ENCODE results near the gene PLA2G10. TPM values are rescaled to one million over a fixed set of nuclear protein-coding genes. Genes with fewer than 3 reads are reported as not detected.
A peak's percentile ranks its signal among the peaks of the same experiment; 100 is the strongest.
"Not testable (repeated sequence)": the region's sequence is repeated elsewhere in the genome, so short reads cannot be mapped to it uniquely, and the experiment has no call there.

The PLA2G10 gene
- total RNA-seq, 1 experiment from 2014 or later, result not detected

GRCh38 chr16:14641206-14641605 is 52.9 kb downstream of the PLA2G10 start:
- Histone ChIP-seq H3K4me2 (ENCODE audit: low read depth, low read length, poor library complexity, severe bottlenecking) (no peak overlapping the region), H3K4me1 (ENCODE audit: low read length) (no peaks in the 10 kb centered on the region), H3K9me3 (ENCODE audit: low read length) (no peaks in the 10 kb centered on the region), H3K27ac (ENCODE audit: low read length) (no peak overlapping the region), H4K20me1 (ENCODE audit: insufficient read depth, low read depth, low read length) (peaks cover 45% of the 10 kb centered on the region), H3K4me3 (ENCODE audit: low read length) (no peak overlapping the region), H2AFZ (ENCODE audit: low read length) (no peak overlapping the region), H3K36me3 (ENCODE audit: insufficient read depth, low read length) (peaks cover 23% of the 10 kb centered on the region), H3K79me2 (ENCODE audit: low read length) (peaks cover 89% of the 10 kb centered on the region), H3K27me3 (ENCODE audit: low read length) (no peaks in the 10 kb centered on the region), H3K9ac (ENCODE audit: low read length) (no peak overlapping the region), H3K9me2 (replicated peaks; ENCODE audit: insufficient read depth, low read length) (no peaks in the 10 kb centered on the region)
- no peak for DNase-seq

DNA sequence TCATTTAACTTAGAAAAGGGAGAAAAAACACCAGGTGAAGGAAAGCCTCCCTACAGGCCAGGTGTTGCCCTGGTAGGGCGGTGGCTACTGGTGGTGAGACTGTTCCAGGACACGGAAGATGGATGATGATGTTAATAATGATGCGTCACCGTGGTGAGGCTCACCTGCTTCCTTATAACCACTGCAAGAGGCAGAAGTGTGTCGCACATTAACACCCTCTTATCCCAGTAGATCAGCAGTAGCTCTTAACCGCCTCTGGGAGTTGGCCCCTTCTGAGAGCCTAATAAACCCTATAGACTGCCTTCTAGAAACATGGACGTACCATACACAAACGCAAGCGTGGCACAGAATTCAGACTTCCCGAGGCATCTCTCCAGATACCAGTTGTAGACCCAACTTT is 53.6 kb downstream of the PLA2G10 start:
- Histone ChIP-seq H3K9me3 (ENCODE audit: low read length) (no peaks in the 10 kb centered on the region), H3K9me2 (replicated peaks; ENCODE audit: insufficient read depth, low read length) (no peaks in the 10 kb centered on the region), H3K27ac (ENCODE audit: low read length) (no peak overlapping the region), H3K36me3 (ENCODE audit: insufficient read depth, low read length) (peaks cover 24% of the 10 kb centered on the region), H3K27me3 (ENCODE audit: low read length) (no peaks in the 10 kb centered on the region), H4K20me1 (ENCODE audit: insufficient read depth, low read depth, low read length) (peaks cover 49% of the 10 kb centered on the region), H3K4me2 (ENCODE audit: low read depth, low read length, poor library complexity, severe bottlenecking) (no peak overlapping the region), H3K9ac (ENCODE audit: low read length) (no peak overlapping the region), H2AFZ (ENCODE audit: low read length) (no peak overlapping the region), H3K4me1 (ENCODE audit: low read length) (no peaks in the 10 kb centered on the region), H3K4me3 (ENCODE audit: low read length) (no peak overlapping the region), H3K79me2 (ENCODE audit: low read length) (peaks cover 94% of the 10 kb centered on the region)
- DNase-seq, result no peak

DNA sequence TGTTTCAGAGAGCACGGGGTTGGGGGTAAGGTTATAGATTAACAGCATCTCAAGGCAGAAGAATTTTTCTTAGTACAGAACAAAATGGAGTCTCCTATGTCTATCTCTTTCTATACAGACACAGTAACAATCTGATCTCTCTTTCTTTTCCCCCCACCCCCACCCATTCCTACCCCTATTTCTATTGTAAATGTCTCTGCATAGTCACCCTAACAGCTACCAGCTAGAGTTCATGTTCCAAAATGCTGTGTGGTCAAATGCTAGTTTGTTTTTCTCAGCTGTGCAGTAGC is 57.2 kb downstream of the PLA2G10 start:
- H3K4me1 ChIP-seq (ENCODE audit: low read length), result peaks cover 14% of the 10 kb centered on the region
- H3K27ac ChIP-seq (ENCODE audit: low read length); H3K9me3 ChIP-seq (ENCODE audit: low read length); H3K9ac ChIP-seq (ENCODE audit: low read length); H3K27me3 ChIP-seq (ENCODE audit: low read length); H3K4me2 ChIP-seq (ENCODE audit: low read depth, low read length, poor library complexity, severe bottlenecking); H2AFZ ChIP-seq (ENCODE audit: low read length); H3K9me2 ChIP-seq (replicated peaks; ENCODE audit: insufficient read depth, low read length); H3K4me3 ChIP-seq (ENCODE audit: low read length); DNase-seq: not testable (repeated sequence)
- peaks cover 11% of the 10 kb centered on the region; the same call in 1 of the 2 replicates for H3K36me3 ChIP-seq (ENCODE audit: insufficient read depth, low read length)
- H3K79me2 ChIP-seq (ENCODE audit: low read length), result peaks cover 95% of the 10 kb centered on the region
- H4K20me1 ChIP-seq (ENCODE audit: insufficient read depth, low read depth, low read length), result peaks cover 54% of the 10 kb centered on the region

- H3K27me3 ChIP-seq (ENCODE audit: low read length); H3K9me2 ChIP-seq (replicated peaks; ENCODE audit: insufficient read depth, low read length); H3K9me3 ChIP-seq (ENCODE audit: low read length); H3K4me3 ChIP-seq (ENCODE audit: low read length); H3K4me2 ChIP-seq (ENCODE audit: low read depth, low read length, poor library complexity, severe bottlenecking); H3K27ac ChIP-seq (ENCODE audit: low read length); H2AFZ ChIP-seq (ENCODE audit: low read length); DNase-seq; H3K9ac ChIP-seq (ENCODE audit: low read length): not testable (repeated sequence)
- Histone ChIP-seq H4K20me1 (ENCODE audit: insufficient read depth, low read depth, low read length) (peaks cover 50% of the 10 kb centered on the region), H3K36me3 (ENCODE audit: insufficient read depth, low read length) (peaks cover 11% of the 10 kb centered on the region; the same call in 1 of the 2 replicates), H3K4me1 (ENCODE audit: low read length) (peaks cover 17% of the 10 kb centered on the region), H3K79me2 (ENCODE audit: low read length) (peaks cover 93% of the 10 kb centered on the region)
Observed at GRCh38 chr16:14636179-14636950, 57.7 kb downstream of the PLA2G10 start.

GRCh38 chr16:14635395-14636165 is 58.5 kb downstream of the PLA2G10 start:
- Histone ChIP-seq H3K36me3 (ENCODE audit: insufficient read depth, low read length) (peaks cover 11% of the 10 kb centered on the region; the same call in 1 of the 2 replicates), H3K27me3 (ENCODE audit: low read length) (no peaks in the 10 kb centered on the region), H3K4me1 (ENCODE audit: low read length) (peaks cover 19% of the 10 kb centered on the region), H3K4me2 (ENCODE audit: low read depth, low read length, poor library complexity, severe bottlenecking) (no peak overlapping the region), H4K20me1 (ENCODE audit: insufficient read depth, low read depth, low read length) (peaks cover 44% of the 10 kb centered on the region), H3K9me3 (ENCODE audit: low read length) (no peaks in the 10 kb centered on the region), H3K4me3 (ENCODE audit: low read length) (no peak overlapping the region), H3K27ac (ENCODE audit: low read length) (no peak overlapping the region), H3K79me2 (ENCODE audit: low read length) (peaks cover 85% of the 10 kb centered on the region), H3K9me2 (replicated peaks; ENCODE audit: insufficient read depth, low read length) (no peaks in the 10 kb centered on the region), H2AFZ (ENCODE audit: low read length) (no peak overlapping the region), H3K9ac (ENCODE audit: low read length) (no peak overlapping the region)
- DNase-seq, result no peak

- H3K9me2 ChIP-seq (replicated peaks; ENCODE audit: insufficient read depth, low read length), result no peaks in the 10 kb centered on the region
- no peak overlapping the region for H2AFZ ChIP-seq (ENCODE audit: low read length)
- H3K27me3 ChIP-seq (ENCODE audit: low read length), result no peaks in the 10 kb centered on the region
- H3K79me2 ChIP-seq (ENCODE audit: low read length), result peaks cover 79% of the 10 kb centered on the region
- H3K4me1 ChIP-seq (ENCODE audit: low read length), result peaks cover 22% of the 10 kb centered on the region
- peak overlapping the region; percentile 86 for H3K4me3 ChIP-seq (ENCODE audit: low read length)
- H3K4me2 ChIP-seq (ENCODE audit: low read depth, low read length, poor library complexity, severe bottlenecking), result peak overlapping the region; percentile 84
- peak overlapping the region; percentile 97 for H3K9ac ChIP-seq (ENCODE audit: low read length)
- no peaks in the 10 kb centered on the region for H3K9me3 ChIP-seq (ENCODE audit: low read length)
- H4K20me1 ChIP-seq (ENCODE audit: insufficient read depth, low read depth, low read length), result peaks cover 40% of the 10 kb centered on the region
- DNase-seq, result no peak
- no peak overlapping the region for H3K27ac ChIP-seq (ENCODE audit: low read length)
- peaks cover 11% of the 10 kb centered on the region; the same call in 1 of the 2 replicates for H3K36me3 ChIP-seq (ENCODE audit: insufficient read depth, low read length)
Observed at GRCh38 chr16:14634389-14634725, 59.8 kb downstream of the PLA2G10 start.

DNA sequence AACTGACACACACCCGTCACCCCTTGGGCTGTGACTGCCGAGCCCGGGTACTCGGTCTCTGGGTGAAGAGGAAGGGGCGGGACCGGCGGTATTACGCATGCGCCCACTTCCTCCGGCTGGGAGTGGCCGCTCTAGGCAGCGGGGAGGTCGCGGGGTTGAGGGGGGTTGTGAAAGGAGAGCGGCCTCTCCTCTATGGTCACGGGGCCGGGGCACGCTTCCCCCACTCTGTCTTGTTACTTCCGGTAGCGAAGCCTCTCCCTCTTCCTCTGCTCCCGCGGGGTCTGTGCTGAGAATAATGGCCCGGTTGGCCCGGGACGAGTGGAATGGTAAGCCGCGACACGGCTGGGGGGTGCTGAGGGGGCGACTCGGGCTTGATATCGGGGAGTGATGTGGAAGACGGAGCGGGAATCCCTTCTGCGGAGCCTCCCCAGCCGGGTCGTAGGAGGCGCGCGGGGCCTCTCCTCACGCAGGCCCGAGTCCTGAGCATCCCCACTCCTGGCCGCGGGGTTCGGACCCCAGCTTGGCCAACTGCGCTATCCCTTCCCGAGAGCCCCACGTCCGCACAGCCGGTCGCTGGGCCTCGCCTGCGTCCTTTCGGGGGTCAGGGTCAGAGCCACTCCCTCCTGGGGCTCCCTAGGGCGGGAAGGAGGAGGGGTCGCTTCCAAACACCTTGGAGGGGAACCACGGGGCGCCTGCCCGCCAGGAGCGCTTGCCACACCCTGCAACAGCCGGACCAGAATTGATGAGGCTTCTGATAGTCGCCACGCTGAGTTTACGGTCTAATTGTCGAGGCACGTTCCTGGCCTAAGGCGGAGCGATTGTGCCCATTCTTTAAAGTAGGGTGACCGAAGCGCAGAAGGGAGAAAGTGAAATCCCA is 61.2 kb downstream of the PLA2G10 start, which contains the start of gene BFAR:
BFAR (plus strand) TSS at position 259 of the 877 bp plus-strand sequence. CDS start 11,396 bp downstream, outside the sequence.
- Histone ChIP-seq H2AFZ (ENCODE audit: low read length) (no peak within 1 kb of the TSS), H3K9ac (ENCODE audit: low read length) (peak within 1 kb of the TSS; percentile 97), H3K79me2 (ENCODE audit: low read length) (peaks cover 79% of the 10 kb centered on the region), H3K4me1 (ENCODE audit: low read length) (peaks cover 35% of the 10 kb centered on the region), H4K20me1 (ENCODE audit: insufficient read depth, low read depth, low read length) (peaks cover 27% of the 10 kb centered on the region), H3K9me3 (ENCODE audit: low read length) (no peaks in the 10 kb centered on the region), H3K27me3 (ENCODE audit: low read length) (no peaks in the 10 kb centered on the region), H3K4me2 (ENCODE audit: low read depth, low read length, poor library complexity, severe bottlenecking) (peak within 1 kb of the TSS; percentile 96), H3K36me3 (ENCODE audit: insufficient read depth, low read length) (peaks cover 10% of the 10 kb centered on the region; the same call in 1 of the 2 replicates), H3K27ac (ENCODE audit: low read length) (peak within 1 kb of the TSS; percentile 85), H3K4me3 (ENCODE audit: low read length) (peak within 1 kb of the TSS; percentile 86), H3K9me2 (replicated peaks; ENCODE audit: insufficient read depth, low read length) (no peaks in the 10 kb centered on the region)
- DNase-seq, result peak; percentile 99

Measured in Karpas-422 (cell line).